AG09319 (cell line): ENCODE results near the gene ATP6V1G3.

Experiments
- DNase-seq: peaks from one replicate; pipeline ENCODE4 v3.0.0-alpha.2; 2010; ENCODE audit warnings: low read depth; ENCODE audit errors: extremely low read depth
- CTCF ChIP-seq: IDR thresholded peaks from 2 replicates; pipeline ENCODE4 v1.5.1; 2011; ENCODE audit warnings: low read depth, mild to moderate bottlenecking, inconsistent platforms, low read length, moderate library complexity

The ATP6V1G3 gene

DNA sequence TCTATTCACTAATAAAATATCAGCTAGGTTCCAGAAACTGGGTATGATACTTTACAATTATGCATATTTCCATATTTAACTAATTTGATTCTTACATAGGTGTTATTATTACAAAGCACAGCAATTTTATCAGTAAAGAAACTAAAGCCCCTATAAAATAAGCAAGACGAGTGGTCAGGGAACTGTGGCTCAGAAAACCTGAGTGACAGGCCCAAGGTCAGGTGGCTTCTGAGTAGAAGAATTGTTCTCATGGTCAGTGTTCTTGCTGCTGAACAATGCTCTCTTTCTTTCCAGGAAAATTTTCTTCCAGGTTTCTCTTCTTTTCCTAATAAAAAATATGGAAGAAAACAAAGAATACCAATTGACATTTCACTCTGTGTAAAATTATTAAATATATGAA lies 2.2 kb upstream of the ATP6V1G3 start:
- no peak for TF ChIP-seq CTCF
- DNase-seq: no peak

GRCh38 chr1:198541737-198542136 lies 1.3 kb upstream of the ATP6V1G3 start:
- no peak for TF ChIP-seq CTCF
- no peak for DNase-seq

- DNase-seq: no peak
- TF ChIP-seq CTCF: no peak
Measured at GRCh38 chr1:198538579-198539364, 1.7 kb downstream of the ATP6V1G3 start.

- no peak for TF ChIP-seq CTCF
- DNase-seq: no peak
Measured at GRCh38 chr1:198535631-198536030, 4.8 kb downstream of the ATP6V1G3 start.

DNA sequence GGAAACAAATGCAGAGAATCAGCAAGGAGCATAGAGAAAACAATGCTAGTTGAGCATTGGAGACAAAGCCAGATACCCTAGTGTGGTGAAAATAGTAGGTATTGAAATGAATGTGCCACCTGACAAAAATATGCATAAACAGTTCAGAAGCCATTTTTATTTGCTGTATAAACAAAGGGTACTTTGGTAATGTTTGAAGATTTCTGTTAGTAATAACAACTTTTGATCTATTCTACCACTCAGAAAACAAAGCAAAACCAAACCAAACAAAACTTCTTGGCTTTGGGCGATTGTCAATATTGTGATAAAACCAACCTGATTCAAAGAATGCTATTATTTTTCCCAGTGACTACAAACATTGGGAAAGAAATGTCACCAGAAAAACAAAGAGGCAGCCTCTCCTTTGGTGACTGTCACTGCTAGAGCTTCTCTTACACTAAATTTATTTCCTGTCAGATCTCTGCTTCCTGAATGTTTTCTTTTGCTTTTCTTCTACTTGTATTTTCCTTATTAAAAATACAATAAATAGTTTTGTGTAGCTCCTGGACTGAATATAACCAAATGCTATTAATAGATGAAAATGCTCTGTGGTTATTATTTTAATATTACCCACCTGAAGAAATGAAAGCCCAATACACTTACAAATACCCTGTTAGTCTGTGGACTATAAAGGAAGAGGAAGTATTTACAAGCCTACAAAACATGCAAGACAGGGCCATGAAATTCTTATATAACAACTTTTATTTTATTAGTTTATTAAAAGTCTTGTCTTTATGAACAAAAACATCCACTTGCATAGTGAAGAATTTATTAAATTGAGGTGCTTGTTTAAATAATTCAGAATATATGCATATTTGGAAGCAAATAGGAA lies 5.7 kb downstream of the ATP6V1G3 start:
- no peak for DNase-seq
- TF ChIP-seq CTCF: no peak

GRCh38 chr1:198531891-198532290 lies 8.6 kb downstream of the ATP6V1G3 start:
- DNase-seq: no peak
- TF ChIP-seq CTCF: no peak

GRCh38 chr1:198530953-198531352 lies 9.5 kb downstream of the ATP6V1G3 start:
- TF ChIP-seq CTCF: no peak
- DNase-seq: no peak
